K562 (cell line): Measurements from ENCODE around the gene PPP2R2B. TPM values are rescaled to one million over a fixed set of nuclear protein-coding genes. Genes with fewer than 3 reads are reported as not detected.

Experiments
- ATAC-seq: fragments of 200-7000 bp; cut with Tn5 transposase; 3 replicates; pipeline ENCODE4 v1.9.1; 2020; ENCODE audit warnings: moderate library complexity
- BruUV-seq: library from RNA; stranded (reverse); fragments of 400-500 nt; replicated peaks from 2 replicates; lab custom pipeline; 2021; lab: Mats Ljungman, UMichigan
- CTCF ChIA-PET: fragments of 300-600 bp; formaldehyde crosslinking; extraction: SDS; loops from one replicate; lab custom pipeline; 2021; ENCODE audit warnings: low intra/inter-chr PET ratio; lab: Yijun Ruan, JAX
- POLR2A ChIA-PET: fragments of 300-600, 350-650 bp; sonication (Branson Sonifier 250); formaldehyde crosslinking; extraction: SDS; loops from one replicate; lab custom pipeline; 2021; ENCODE audit warnings: antibody characterized with exemption, inconsistent platforms; lab: Yijun Ruan, JAX
- DNase-seq, 4 experiments: peaks; one replicate each; pipeline versions ENCODE4 v3.0.0 to v3.0.0-alpha.2; 2011 to 2018; ENCODE audit warnings: low spot score in 3 of 4, mixed read lengths in 3 of 4; ENCODE audit errors: extremely low read depth in 1 of 4
- FAIRE-seq: peaks from 2 replicates; lab custom pipeline; 2011; peaks lifted over from hg19 to GRCh38; lab: Jason Lieb, UNC
- H2AFZ ChIP-seq: 2 replicates; pipeline ENCODE4 v1.6.0; 2011; ENCODE audit warnings: low read depth, low read length, control low read depth, inconsistent platforms
- H3K27ac ChIP-seq: fragments of 200-600 bp; 3 replicates; pipeline ENCODE4 v1.8.0; 2011; ENCODE audit warnings: low read depth, mild to moderate bottlenecking, control low read depth, inconsistent platforms, low read length, moderate library complexity, mixed read lengths; ENCODE audit errors: extremely low read depth
- H3K27me3 ChIP-seq, 2 experiments: fragments of 300-600 bp in 1 of 2; 2 replicates in 1 of 2; 3 replicates in 1 of 2; pipeline versions ENCODE4 v1.6.0 to v1.8.0; 2011; ENCODE audit warnings: inconsistent platforms in 2 of 2, low read length in 2 of 2, mild to moderate bottlenecking in 1 of 2, mixed read lengths in 1 of 2, moderate library complexity in 1 of 2; ENCODE audit not compliant: control insufficient read depth in 2 of 2, insufficient read depth in 2 of 2
- H3K36me3 ChIP-seq: fragments of 300-600 bp; 3 replicates; pipeline ENCODE4 v1.8.0; 2011; ENCODE audit warnings: mild to moderate bottlenecking, low read length, inconsistent platforms; ENCODE audit not compliant: control insufficient read depth, insufficient read depth
- H3K4me1 ChIP-seq, 2 experiments: fragments of 200-600 bp in 1 of 2; replicated peaks in 1 of 2; 2 replicates in 1 of 2; 3 replicates in 1 of 2; pipeline versions ENCODE4 v1.5.1 to v1.8.0; 2011; ENCODE audit warnings: inconsistent platforms in 2 of 2, low read length in 2 of 2, mild to moderate bottlenecking in 1 of 2, mixed read lengths in 1 of 2, moderate library complexity in 1 of 2; ENCODE audit not compliant: control insufficient read depth in 2 of 2, insufficient read depth in 2 of 2
- H3K4me2 ChIP-seq: 2 replicates; pipeline ENCODE4 v1.6.1; 2011; ENCODE audit warnings: low read length, control low read depth, inconsistent platforms, mixed read lengths; ENCODE audit not compliant: insufficient read depth
- H3K4me3 ChIP-seq: fragments of 200-600 bp; sonication (generic), shearing (Covaris generic); 2 replicates; pipeline ENCODE4 v1.5.1; 2016; ENCODE audit warnings: control low read depth, inconsistent platforms
- H3K79me2 ChIP-seq: fragments of 200-600 bp; 3 replicates; pipeline ENCODE4 v1.8.0; 2011; ENCODE audit warnings: low read length, inconsistent platforms; ENCODE audit not compliant: control insufficient read depth, insufficient read depth
- H3K9ac ChIP-seq, 2 experiments: 2 replicates each; pipeline versions ENCODE4 v1.6.0 to v1.6.1; 2011; ENCODE audit warnings: low read depth in 2 of 2, low read length in 2 of 2, control low read depth in 1 of 2, inconsistent platforms in 1 of 2, mild to moderate bottlenecking in 1 of 2, mixed read lengths in 1 of 2; ENCODE audit not compliant: insufficient read depth in 1 of 2
- H3K9me1 ChIP-seq: one replicate; pipeline ENCODE4 v1.6.0; 2011; ENCODE audit warnings: inconsistent platforms, mild to moderate bottlenecking, low read length, moderate library complexity; ENCODE audit not compliant: control insufficient read depth, insufficient read depth
- H3K9me3 ChIP-seq: replicated peaks from 2 replicates; pipeline ENCODE4 v1.5.1; 2011; ENCODE audit warnings: low read depth, low read length, inconsistent platforms; ENCODE audit not compliant: control insufficient read depth, insufficient read depth
- H4K20me1 ChIP-seq: replicated peaks from 2 replicates; pipeline ENCODE4 v1.6.1; 2011; ENCODE audit warnings: low read length, inconsistent platforms, mixed read lengths; ENCODE audit not compliant: control insufficient read depth, insufficient read depth
- CBX3 ChIP-seq, 2 experiments: IDR thresholded peaks; 1 replicate in 1 of 2; 2 replicates in 1 of 2; pipeline ENCODE4 v1.6.1; 2012; ENCODE audit warnings: inconsistent platforms in 2 of 2, low read length in 2 of 2, borderline replicate concordance in 1 of 2, control low read depth in 1 of 2
- HDAC3 ChIP-seq: fragments of 450-650 bp; IDR thresholded peaks from 2 replicates; pipeline ENCODE4 v1.6.1; 2018; ENCODE audit warnings: borderline replicate concordance, mild to moderate bottlenecking, moderate library complexity; ENCODE audit not compliant: partially characterized antibody
- HMG20B ChIP-seq: fragments of 250-450 bp; sonication (Bioruptor Pico); IDR thresholded peaks from 2 replicates; pipeline ENCODE4 v1.5.0; 2021; ENCODE audit warnings: mild to moderate bottlenecking
- MYC ChIP-seq, 2 experiments: fragments of 250-450 bp in 1 of 2; sonication (Bioruptor Pico) in 1 of 2; IDR thresholded peaks; 2 replicates each; pipeline versions ENCODE4 v1.5.1 to v1.6.1; 2012 to 2021; ENCODE audit warnings: low read depth in 2 of 2, borderline replicate concordance in 1 of 2, improper control_type of control experiment in 1 of 2, low read length in 1 of 2, mild to moderate bottlenecking in 1 of 2, moderate library complexity in 1 of 2
- PHF8 ChIP-seq: fragments of 200-600 bp; sonication (generic); IDR thresholded peaks from 2 replicates; pipeline ENCODE4 v1.6.1; 2012; ENCODE audit warnings: mixed run types, mild to moderate bottlenecking, inconsistent platforms, low read length, moderate library complexity, borderline replicate concordance
- TRIM25 ChIP-seq: fragments of 450-650 bp; IDR thresholded peaks from 2 replicates; pipeline ENCODE4 v1.7.0; 2016; ENCODE audit warnings: borderline replicate concordance
- ZFX ChIP-seq: sonication (generic); formaldehyde crosslinking; IDR thresholded peaks from 2 replicates; pipeline ENCODE4 v1.8.0; 2022; ENCODE audit warnings: mild to moderate bottlenecking, missing genetic modification reagents, moderate library complexity
- ZNF24 ChIP-seq: fragments of 450-650 bp; IDR thresholded peaks from 2 replicates; pipeline ENCODE4 v1.6.1; 2016
- WGBS: fragments of 100-300 bp; shearing (Covaris generic); methylation state at CpG from one replicate; pipeline ENCODE4 v1.1.6; 2016; ENCODE audit warnings: low coverage, mixed read lengths; ENCODE audit not compliant: insufficient coverage; ENCODE audit errors: missing lambda C conversion rate; 5-methylcytosine and 5-hydroxymethylcytosine counted together
- in situ Hi-C: fragments of 300-500 bp; cut with MboI; formaldehyde crosslinking; loops from 4 replicates; pipeline ENCODE4 v1.15.0; 2018; ENCODE audit warnings: inconsistent platforms, mixed read lengths
- intact Hi-C: fragments of 100-400 bp; cut with micrococcal nuclease; formaldehyde crosslinking; loops from 2 replicates; pipeline ENCODE4 v1.14.2; 2022
- polyA plus RNA-seq, 8 experiments: library from polyadenylated mRNA; depleted of rRNA in 4 of 8; stranded (reverse) in 5 of 8; unstranded in 3 of 8; fragments of >200 nt; fragmentation: Nextera tagmentation in 2 of 8; fragmentation: Illumina TruSeq in 1 of 8; extraction: Ambion mirVana in 2 of 8; extraction: Trizol in 1 of 8; gene quantifications; 2 replicates each; pipeline versions ENCODE4 v1.2.1 to v1.2.3, GENCODE V29; 2011 to 2014; ENCODE audit warnings: inconsistent platforms in 1 of 8, missing spikeins in 1 of 8
- total RNA-seq, 7 experiments: library from RNA; depleted of rRNA in 6 of 7; stranded (reverse); fragments of >200 nt in 6 of 7; fragmentation: Illumina TruSeq in 2 of 7; extraction: Trizol in 2 of 7; gene quantifications; 2 replicates each; pipeline versions ENCODE4 v1.2.1 to v1.2.3, GENCODE V29; 2011 to 2021; ENCODE audit warnings: low replicate concordance in 1 of 7
- TF ChIP-seq, protein P1 (sequence below): IDR thresholded peaks from 2 replicates; pipeline ENCODE4 v1.6.1; 2016; ENCODE audit warnings: missing genetic modification characterization, missing compliant biosample characterization

The PPP2R2B gene
- total and polyA plus RNA-seq, 9 of the 15 experiments (the other 6 are each of a cell fraction or from before 2014, with no cell fraction given): not detected

GRCh38 chr5:146539973-146540372 is 338.6 kb downstream of the PPP2R2B start:
- H3K27me3 ChIP-seq: peaks cover 0 to 13% of the 10 kb centered on the region in 2 experiments; a peak in 2 of 5 replicates
- WGBS: 0% methylated on average over 4 of the region's 4 CpGs
- BruUV-seq: no TSS peak
- no peak for ATAC-seq
- no peaks in the 10 kb centered on the region for H3K9me1 ChIP-seq
- H3K9ac ChIP-seq: no peak overlapping the region
- H3K36me3 ChIP-seq: no peaks in the 10 kb centered on the region
- H3K4me2 ChIP-seq: no peak overlapping the region
- H2AFZ ChIP-seq: no peak overlapping the region
- DNase-seq: no peak
- H3K4me3 ChIP-seq: no peak overlapping the region
- no peaks in the 10 kb centered on the region for H3K4me1 ChIP-seq
- intact Hi-C loops: loop anchor here (5.0 kb wide), 1 partner anchor 1037 kb away; no protein-coding TSS in a partner anchor
- H3K27ac ChIP-seq: no peak overlapping the region
- FAIRE-seq: no peak
- H4K20me1 ChIP-seq: no peaks in the 10 kb centered on the region
- H3K79me2 ChIP-seq: no peaks in the 10 kb centered on the region
- POLR2A ChIA-PET: interaction anchor here (1.5 kb wide), 1 partner anchor 8 kb away, joined by 3 read pairs; no protein-coding TSS in a partner anchor
- in situ Hi-C loops: loop anchor here (5.0 kb wide), 2 partner anchors 417 to 647 kb away; no protein-coding TSS in a partner anchor
- CTCF ChIA-PET: no interaction called here
- no peak for TF ChIP-seq ZFX (CRISPR knock-in tag)
- TF ChIP-seq MYC (IDR thresholded peaks at IDR 0.05; ENCODE audit: low read depth, low read length): no peak
- TF ChIP-seq MYC (CRISPR knock-in tag; IDR thresholded peaks at IDR 0.05; ENCODE audit: borderline replicate concordance, low read depth): no peak
- TF ChIP-seq, protein P1, sequence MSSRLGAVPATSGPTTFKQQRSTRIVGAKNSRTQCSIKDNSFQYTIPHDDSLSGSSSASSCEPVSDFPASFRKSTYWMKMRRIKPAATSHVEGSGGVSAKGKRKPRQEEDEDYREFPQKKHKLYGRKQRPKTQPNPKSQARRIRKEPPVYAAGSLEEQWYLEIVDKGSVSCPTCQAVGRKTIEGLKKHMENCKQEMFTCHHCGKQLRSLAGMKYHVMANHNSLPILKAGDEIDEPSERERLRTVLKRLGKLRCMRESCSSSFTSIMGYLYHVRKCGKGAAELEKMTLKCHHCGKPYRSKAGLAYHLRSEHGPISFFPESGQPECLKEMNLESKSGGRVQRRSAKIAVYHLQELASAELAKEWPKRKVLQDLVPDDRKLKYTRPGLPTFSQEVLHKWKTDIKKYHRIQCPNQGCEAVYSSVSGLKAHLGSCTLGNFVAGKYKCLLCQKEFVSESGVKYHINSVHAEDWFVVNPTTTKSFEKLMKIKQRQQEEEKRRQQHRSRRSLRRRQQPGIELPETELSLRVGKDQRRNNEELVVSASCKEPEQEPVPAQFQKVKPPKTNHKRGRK: no peak
- no peak for TF ChIP-seq HDAC3
- TF ChIP-seq TRIM25: no peak
- no peak for TF ChIP-seq CBX3 (IDR thresholded peaks at IDR 0.05; ENCODE audit: borderline replicate concordance in 1 of 2, low read length in 2 of 2)
- no peak for TF ChIP-seq ZNF24
- TF ChIP-seq PHF8: no peak
- no peak for TF ChIP-seq HMG20B
- H3K9me3 ChIP-seq: no peaks in the 10 kb centered on the region
